Measurements from ENCODE around the gene NLRP3. TPM values are rescaled to one million over a fixed set of nuclear protein-coding genes. Genes with fewer than 3 reads are reported as not detected.
"Not testable (repeated sequence)": the region's sequence is repeated elsewhere in the genome, so short reads cannot be mapped to it uniquely, and the experiment has no call there.

Gene NLRP3
- total RNA-seq, 4 donors from 2014 or later: 0.29 to 0.56 (median 0.47) TPM

GRCh38 chr1:247390996-247391395 is 25.0 kb upstream of the NLRP3 start:
- no peak for ATAC-seq
- Histone ChIP-seq H3K9me3 (no peaks in the 10 kb centered on the region), H3K36me3 (no peaks in the 10 kb centered on the region), H3K4me1 (no peaks in the 10 kb centered on the region), H3K4me3 (no peak overlapping the region), H3K27me3 (no peaks in the 10 kb centered on the region), H3K27ac (no peak overlapping the region)
- DNase-seq: no peak
- in situ Hi-C loops (cut with MboI; ENCODE audit: low sequenced_read_pairs in 4 of 4) (no loop called here), intact Hi-C loops (cut with DNase I; ENCODE audit: low total_unique reads) (loop anchor here (10.0 kb wide), 1 partner anchor 94 kb away; no protein-coding TSS in a partner anchor)
- TF ChIP-seq POLR2A (IDR thresholded peaks at IDR 0.05) (no peak), CTCF (IDR thresholded peaks at IDR 0.05 in 4 of 5, conservative IDR thresholded peaks at IDR 0.05 in 1 of 5) (no peak)

GRCh38 chr1:247392088-247392487 is 23.9 kb upstream of the NLRP3 start:
- Histone ChIP-seq H3K27ac (no peak overlapping the region), H3K36me3 (no peaks in the 10 kb centered on the region), H3K4me1 (no peaks in the 10 kb centered on the region), H3K9me3 (no peaks in the 10 kb centered on the region), H3K4me3 (no peak overlapping the region), H3K27me3 (no peaks in the 10 kb centered on the region)
- intact Hi-C loops (cut with DNase I; ENCODE audit: low total_unique reads): loop anchor here (10.0 kb wide), 1 partner anchor 93 kb away; no protein-coding TSS in a partner anchor
- DNase-seq (no peak), ATAC-seq (no peak)
- in situ Hi-C loops (cut with MboI; ENCODE audit: low sequenced_read_pairs in 4 of 4): no loop called here
- TF ChIP-seq CTCF (IDR thresholded peaks at IDR 0.05 in 4 of 5, conservative IDR thresholded peaks at IDR 0.05 in 1 of 5) (no peak), POLR2A (IDR thresholded peaks at IDR 0.05) (no peak)

- H3K4me1 ChIP-seq; H3K9me3 ChIP-seq; H3K27ac ChIP-seq; DNase-seq; in situ Hi-C loops (cut with MboI; ENCODE audit: low sequenced_read_pairs in 4 of 4); ATAC-seq; H3K36me3 ChIP-seq; H3K27me3 ChIP-seq; H3K4me3 ChIP-seq: not testable (repeated sequence)
- intact Hi-C loops (cut with DNase I; ENCODE audit: low total_unique reads): loop anchor here (10.0 kb wide), 1 partner anchor 90 kb away; no protein-coding TSS in a partner anchor
Measured at GRCh38 chr1:247395075-247395474, 20.9 kb upstream of the NLRP3 start.

GRCh38 chr1:247400685-247401084 is 15.3 kb upstream of the NLRP3 start:
- H3K9me3 ChIP-seq: no peaks in the 10 kb centered on the region
- H3K4me1 ChIP-seq: no peaks in the 10 kb centered on the region
- DNase-seq (no peak), ATAC-seq (no peak)
- no peak overlapping the region for H3K27ac ChIP-seq
- intact Hi-C loops (cut with DNase I; ENCODE audit: low total_unique reads): no loop called here
- in situ Hi-C loops (cut with MboI; ENCODE audit: low sequenced_read_pairs in 4 of 4): no loop called here
- TF ChIP-seq CTCF (IDR thresholded peaks at IDR 0.05 in 4 of 5, conservative IDR thresholded peaks at IDR 0.05 in 1 of 5): no peak
- TF ChIP-seq POLR2A (IDR thresholded peaks at IDR 0.05): no peak
- H3K36me3 ChIP-seq: no peaks in the 10 kb centered on the region
- no peak overlapping the region for H3K4me3 ChIP-seq
- no peaks in the 10 kb centered on the region for H3K27me3 ChIP-seq

GRCh38 chr1:247401310-247402119 is 14.5 kb upstream of the NLRP3 start:
- DNase-seq (no peak), ATAC-seq (no peak)
- TF ChIP-seq CTCF (IDR thresholded peaks at IDR 0.05 in 4 of 5, conservative IDR thresholded peaks at IDR 0.05 in 1 of 5) (no peak), POLR2A (IDR thresholded peaks at IDR 0.05) (no peak)
- Histone ChIP-seq H3K36me3 (no peaks in the 10 kb centered on the region), H3K9me3 (no peaks in the 10 kb centered on the region), H3K4me1 (no peaks in the 10 kb centered on the region), H3K27me3 (no peaks in the 10 kb centered on the region), H3K27ac (no peak overlapping the region), H3K4me3 (no peak overlapping the region)
- in situ Hi-C loops (cut with MboI; ENCODE audit: low sequenced_read_pairs in 4 of 4) (no loop called here), intact Hi-C loops (cut with DNase I; ENCODE audit: low total_unique reads) (no loop called here)
